Heart right ventricle (tissue), 16 donors: Measurements from ENCODE around the gene SSB. TPM values are rescaled to one million over a fixed set of nuclear protein-coding genes. Genes with fewer than 3 reads are reported as not detected.
"Not testable (repeated sequence)": the region's sequence is repeated elsewhere in the genome, so short reads cannot be mapped to it uniquely, and the experiment has no call there.

Experiments used
- ATAC-seq, 8 donors: fragments of 200-7000 bp; cut with Tn5 transposase; one replicate each; pipeline ENCODE4 v1.9.1; 2020; ENCODE audit warnings: mild to moderate bottlenecking in 8 of 8, moderate library complexity in 8 of 8, moderate number of reproducible peaks in 1 of 8
- DNase-seq, 2 donors: peaks; one replicate each; pipeline ENCODE4 v3.0.0-alpha.2; 2020
- H3K27ac ChIP-seq, 10 donors: fragments of 200-600 bp; sonication (generic) in 2 of 10; one replicate each; pipeline versions ENCODE4 v1.5.0 to v1.8.0; 2020 to 2022; ENCODE audit warnings: mild to moderate bottlenecking in 3 of 10
- H3K27me3 ChIP-seq, 7 donors: fragments of 200-600 bp; one replicate each; pipeline ENCODE4 v1.8.0; 2021 to 2022; ENCODE audit warnings: mild to moderate bottlenecking in 2 of 7
- H3K36me3 ChIP-seq, 9 donors: fragments of 200-600 bp; sonication (generic) in 1 of 9; one replicate each; pipeline versions ENCODE4 v1.5.0 to v1.8.0; 2020 to 2022; ENCODE audit warnings: mild to moderate bottlenecking in 2 of 9
- H3K4me1 ChIP-seq, 9 donors: fragments of 200-600 bp; sonication (generic) in 1 of 9; one replicate each; pipeline versions ENCODE4 v1.5.0 to v1.8.0; 2020 to 2022; ENCODE audit warnings: mild to moderate bottlenecking in 4 of 9
- H3K4me3 ChIP-seq, 10 donors: fragments of 200-600 bp; sonication (generic) in 2 of 10; one replicate each; pipeline versions ENCODE4 v1.5.0 to v1.8.0; 2020 to 2022; ENCODE audit warnings: mild to moderate bottlenecking in 7 of 10, moderate library complexity in 2 of 10
- H3K9me3 ChIP-seq, 11 donors: fragments of 200-600 bp in 10 of 11; sonication (generic) in 2 of 11; one replicate each; pipeline versions ENCODE4 v1.5.0 to v1.8.0; 2013 to 2022; ENCODE audit warnings: mild to moderate bottlenecking in 2 of 11, control low read depth in 1 of 11, moderate library complexity in 1 of 11
- WGBS, 2 donors: extraction: QIAGEN DNeasy Blood & Tissue Kit; methylation state at CpG; one replicate each; pipeline ENCODE4 v1.1.7; 2013; ENCODE audit warnings: inconsistent platforms in 1 of 2; 5-methylcytosine and 5-hydroxymethylcytosine counted together
- intact Hi-C, 10 donors: fragments of 100-400 bp; cut with DNase I; formaldehyde crosslinking; loops; one replicate each; pipeline versions ENCODE4 v1.11.1 to v1.14.2; 2022
- polyA plus RNA-seq, 2 donors: library from polyadenylated mRNA; stranded (reverse); fragments of 200-250 nt; gene quantifications; one replicate each; pipeline ENCODE4 v1.2.3, GENCODE V29; 2013
- total RNA-seq, 10 donors: library from RNA; stranded (reverse); fragmentation: NEBNext Ultra II Directional in 3 of 10; extraction: Animal tissue kit (Norgen Biotek cat#: 25700) in 3 of 10; gene quantifications; one replicate each; pipeline versions ENCODE4 v1.2.1 to v1.2.4, GENCODE V29; 2021 to 2023
- TF ChIP-seq, protein P1 (sequence below), 9 donors: fragments of 200-600 bp; sonication (generic) in 2 of 9; IDR thresholded peaks; one replicate each; pipeline versions ENCODE4 v1.5.0 to v1.8.0; 2021 to 2022; ENCODE audit warnings: antibody characterized with exemption in 9 of 9, mild to moderate bottlenecking in 5 of 9, moderate library complexity in 1 of 9
- donor health status: Arrhythmogenic right ventricular cardiomyopathy.
- donor health status: ischemic (EF 13 %, LVEDD 7.1; RV severe dilation, severe dysfunction).
- donor health status: healthy with polysubstance abuse.
- donor health status: DM: no; HTN: yes; CAD: no.
- donor health status: DM: no; HTN: no; CAD: no.
- donor health status: ischemic (EF 25% LVEDD 6.9; RV normal size, moderate dysfunction).
- donor health status: ischemic (EF 25% LVEDD 5.7; RV mildly dilated, moderate dysfunction).
- donor health status: healthy.
- donor health status: DM: yes; HTN: yes; CAD: no.
- donor health status: Ischemic cardiomyopathy.
- donor health status: ischemic (EF 35%, LVEDD 5.7; RV mildly dilated, moderate dysfunction).
- donor health status: nonischemic (EF 11% LVEDD 7.7; RV severe dilation, severe dysfunction).
- donor health status: DM: yes; HTN: yes; CAD: no.
- donor health status: PGD.
- donor health status: ischemic (EF 29% LVEDD 5.4; RV normal size, mild dysfunction).
- donor health status: nonischemic (EF 23%, LVEDD 6.1; RV moderate dilation, normal function).

The SSB gene
- total and polyA plus RNA-seq, 12 donors, result 44.3 to 69.6 (median 55.3) TPM

DNA sequence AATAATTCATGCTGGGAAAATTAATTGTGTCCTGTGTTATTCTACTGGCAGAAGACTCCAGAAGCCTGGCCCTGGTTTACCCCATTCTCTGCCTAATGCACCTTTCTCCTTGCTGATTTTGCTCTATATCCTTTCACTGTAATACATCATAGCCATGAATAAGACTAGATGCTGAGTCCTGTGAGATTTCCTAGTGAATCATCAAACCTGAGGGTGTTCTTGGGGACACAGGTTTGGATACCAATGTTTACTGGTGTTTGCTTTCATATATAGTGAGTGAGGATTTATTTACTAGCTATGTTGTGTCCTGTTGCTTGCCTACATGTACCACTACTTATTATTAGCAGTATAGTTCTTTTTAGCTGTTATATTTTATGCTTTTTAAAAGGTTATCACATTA is 19.6 kb downstream of the SSB start:
- H3K9me3 ChIP-seq, result peaks cover 0 to 13% (median 0%) of the 10 kb centered on the region in 11 donors
- no peak overlapping the region for H3K27ac ChIP-seq
- intact Hi-C loops, result no loop called here
- H3K27me3 ChIP-seq, result no peaks in the 10 kb centered on the region
- DNase-seq (no peak), ATAC-seq (no peak)
- TF ChIP-seq, protein P1, sequence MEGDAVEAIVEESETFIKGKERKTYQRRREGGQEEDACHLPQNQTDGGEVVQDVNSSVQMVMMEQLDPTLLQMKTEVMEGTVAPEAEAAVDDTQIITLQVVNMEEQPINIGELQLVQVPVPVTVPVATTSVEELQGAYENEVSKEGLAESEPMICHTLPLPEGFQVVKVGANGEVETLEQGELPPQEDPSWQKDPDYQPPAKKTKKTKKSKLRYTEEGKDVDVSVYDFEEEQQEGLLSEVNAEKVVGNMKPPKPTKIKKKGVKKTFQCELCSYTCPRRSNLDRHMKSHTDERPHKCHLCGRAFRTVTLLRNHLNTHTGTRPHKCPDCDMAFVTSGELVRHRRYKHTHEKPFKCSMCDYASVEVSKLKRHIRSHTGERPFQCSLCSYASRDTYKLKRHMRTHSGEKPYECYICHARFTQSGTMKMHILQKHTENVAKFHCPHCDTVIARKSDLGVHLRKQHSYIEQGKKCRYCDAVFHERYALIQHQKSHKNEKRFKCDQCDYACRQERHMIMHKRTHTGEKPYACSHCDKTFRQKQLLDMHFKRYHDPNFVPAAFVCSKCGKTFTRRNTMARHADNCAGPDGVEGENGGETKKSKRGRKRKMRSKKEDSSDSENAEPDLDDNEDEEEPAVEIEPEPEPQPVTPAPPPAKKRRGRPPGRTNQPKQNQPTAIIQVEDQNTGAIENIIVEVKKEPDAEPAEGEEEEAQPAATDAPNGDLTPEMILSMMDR (IDR thresholded peaks at IDR 0.05), result no peak
- no peak overlapping the region for H3K4me3 ChIP-seq
- peaks cover 0 to 85% (median 32%) of the 10 kb centered on the region in 9 donors for H3K36me3 ChIP-seq
- peaks cover 0 to 24% (median 16%) of the 10 kb centered on the region in 9 donors for H3K4me1 ChIP-seq

GRCh38 chr2:169819106-169819505 is 20.4 kb downstream of the SSB start:
- DNase-seq (no peak), ATAC-seq (no peak)
- H3K36me3 ChIP-seq, result peaks cover 0 to 76% (median 30%) of the 10 kb centered on the region in 9 donors
- H3K4me1 ChIP-seq, result peaks cover 0 to 33% (median 24%) of the 10 kb centered on the region in 9 donors
- H3K27me3 ChIP-seq, result no peaks in the 10 kb centered on the region
- no peak overlapping the region for H3K4me3 ChIP-seq
- TF ChIP-seq, protein P1 (IDR thresholded peaks at IDR 0.05), result no peak
- no peak overlapping the region for H3K27ac ChIP-seq
- WGBS, 2 donors, result 81 to 84% methylated on average over 1 of the region's 1 CpG
- peaks cover 0 to 13% (median 0%) of the 10 kb centered on the region in 11 donors for H3K9me3 ChIP-seq
- intact Hi-C loops, result no loop called here

DNA sequence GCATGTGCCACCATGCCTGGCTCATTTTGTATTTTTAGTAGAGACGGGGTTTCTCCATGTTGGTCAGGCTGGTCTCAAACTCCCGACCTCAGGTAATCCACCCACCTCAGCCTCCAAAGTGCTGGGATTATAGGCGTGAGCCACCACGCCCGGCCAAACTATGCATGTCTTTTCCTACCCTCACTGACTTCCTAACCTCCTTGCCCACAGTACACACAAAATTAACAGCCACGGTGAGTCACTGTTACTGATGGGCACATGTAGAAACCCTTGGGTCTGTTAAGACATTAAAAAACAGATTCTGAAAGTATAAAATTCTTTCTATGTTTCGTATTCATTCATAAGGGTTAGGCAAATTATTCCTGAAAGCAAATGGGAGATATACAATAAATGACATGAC is 21.4 kb downstream of the SSB start:
- not testable (repeated sequence) for ATAC-seq, H3K27ac ChIP-seq, H3K4me3 ChIP-seq, DNase-seq, H3K27me3 ChIP-seq
- Histone ChIP-seq H3K9me3 (peaks cover 0 to 13% (median 0%) of the 10 kb centered on the region in 11 donors), H3K4me1 (peaks cover 0 to 36% (median 29%) of the 10 kb centered on the region in 9 donors), H3K36me3 (peaks cover 0 to 66% (median 27%) of the 10 kb centered on the region in 9 donors)
- intact Hi-C loops, result loop anchor here in 4 of 10 donors (5.0 to 10.0 kb wide), 4 partner anchors 47 to 195 kb away; no protein-coding TSS in a partner anchor
- WGBS, 2 donors, result 90 to 96% methylated on average over 7 of the region's 7 CpGs

DNA sequence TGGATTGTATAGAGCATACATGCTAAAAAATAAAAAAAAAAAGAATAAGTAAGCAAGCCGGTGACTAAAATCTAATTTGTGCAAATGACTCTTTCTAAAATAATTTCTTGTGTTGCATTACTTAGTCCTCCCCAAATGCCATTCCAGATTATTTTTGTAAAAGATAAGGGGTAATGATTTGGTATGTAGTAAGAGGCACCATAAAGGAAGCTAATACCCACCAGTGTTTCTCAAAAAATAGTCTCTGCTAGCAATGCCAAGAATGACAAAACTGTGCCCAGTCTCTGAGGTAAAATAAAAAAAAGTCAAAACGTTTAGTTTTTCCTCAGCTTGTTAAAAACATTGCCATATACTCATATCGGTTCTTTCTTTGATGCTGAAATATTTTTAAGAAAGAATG is 23.4 kb downstream of the SSB start:
- 59 to 66% methylated on average over 3 of the region's 3 CpGs for WGBS, 2 donors
- Histone ChIP-seq H3K27ac (peak overlapping the region in 1 of 10 donors; percentile 35), H3K4me3 (peak overlapping the region in 1 of 10 donors; percentile 7), H3K27me3 (no peaks in the 10 kb centered on the region), H3K9me3 (peaks cover 0 to 6% (median 0%) of the 10 kb centered on the region in 11 donors), H3K36me3 (peaks cover 0 to 47% (median 12%) of the 10 kb centered on the region in 9 donors), H3K4me1 (peaks cover 0 to 45% (median 34%) of the 10 kb centered on the region in 9 donors)
- intact Hi-C loops, result loop anchor here in 4 of 10 donors (5.0 to 10.0 kb wide), 4 partner anchors 45 to 193 kb away; no protein-coding TSS in a partner anchor
- ATAC-seq (no peak), DNase-seq (no peak)
- TF ChIP-seq, protein P1 (IDR thresholded peaks at IDR 0.05), result no peak

GRCh38 chr2:169822785-169823392 is 24.2 kb downstream of the SSB start:
- intact Hi-C loops, result loop anchor here in 4 of 10 donors (5.0 to 10.0 kb wide), 4 partner anchors 44 to 192 kb away; no protein-coding TSS in a partner anchor
- 85% methylated on average over 4 of the region's 4 CpGs for WGBS, 2 donors
- H3K36me3 ChIP-seq, result peaks cover 0 to 38% (median 3%) of the 10 kb centered on the region in 9 donors
- peak overlapping the region in 1 of 10 donors; percentile 13 for H3K4me3 ChIP-seq
- H3K4me1 ChIP-seq, result peaks cover 0 to 46% (median 34%) of the 10 kb centered on the region in 9 donors
- no peaks in the 10 kb centered on the region for H3K9me3 ChIP-seq
- no peaks in the 10 kb centered on the region for H3K27me3 ChIP-seq
- H3K27ac ChIP-seq, result peak overlapping the region in 4 of 10 donors; percentile 2 to 92 (median 87)
- TF ChIP-seq, protein P1 (IDR thresholded peaks at IDR 0.05), result no peak
- ATAC-seq (no peak), DNase-seq (no peak)
